Colonic mucosa (tissue), 4 donors: Measurements from ENCODE around the gene RDM1. TPM values are rescaled to one million over a fixed set of nuclear protein-coding genes. Genes with fewer than 3 reads are reported as not detected.
A peak's percentile ranks its signal among the peaks of the same experiment; 100 is the strongest.
"Not testable (repeated sequence)": the region's sequence is repeated elsewhere in the genome, so short reads cannot be mapped to it uniquely, and the experiment has no call there.

Experiments
- DNase-seq: peaks from one replicate; pipeline ENCODE4 v3.0.0-alpha.2; 2020
- H3K27ac ChIP-seq: fragments of 200-600 bp; one replicate; pipeline ENCODE4 v1.8.0; 2021
- H3K27me3 ChIP-seq: fragments of 200-600 bp; one replicate; pipeline ENCODE4 v1.8.0; 2021
- H3K36me3 ChIP-seq: fragments of 200-600 bp; one replicate; pipeline ENCODE4 v1.8.0; 2021
- H3K4me1 ChIP-seq: fragments of 200-600 bp; one replicate; pipeline ENCODE4 v1.8.0; 2021; ENCODE audit warnings: mild to moderate bottlenecking
- H3K4me3 ChIP-seq: fragments of 200-600 bp; one replicate; pipeline ENCODE4 v1.8.0; 2021
- H3K9ac ChIP-seq, 2 donors: one replicate each; pipeline ENCODE4 v1.7.0; 2013; ENCODE audit warnings: control low read depth in 2 of 2, low read depth in 2 of 2, low read length in 2 of 2
- H3K9me3 ChIP-seq: fragments of 200-600 bp; one replicate; pipeline ENCODE4 v1.8.0; 2021
- CTCF ChIP-seq: fragments of 200-600 bp; IDR thresholded peaks from one replicate; pipeline ENCODE4 v1.8.0; 2022; ENCODE audit warnings: antibody characterized with exemption, mild to moderate bottlenecking
- intact Hi-C: fragments of 100-400 bp; cut with DNase I; formaldehyde crosslinking; loops from one replicate; pipeline ENCODE4 v1.14.1; 2022
- total RNA-seq, 2 donors: library from RNA; stranded (reverse); fragmentation: NEBNext Ultra II Directional in 1 of 2; extraction: Animal tissue kit (Norgen Biotek cat#: 25700) in 1 of 2; gene quantifications; one replicate each; pipeline ENCODE4 v1.2.1, GENCODE V29; 2021
- donor health status: healthy.
- donor health status: DM: no; HTN: no; CAD: no.
- donor health status: DM: no; HTN: no; CAD: no.

RDM1 gene
- total RNA-seq, 2 donors from 2014 or later, result 0.66 to 7.8 TPM

- no peaks in the 10 kb centered on the region for H3K36me3 ChIP-seq
- no peaks in the 10 kb centered on the region for H3K27me3 ChIP-seq
- H3K9me3 ChIP-seq, result no peaks in the 10 kb centered on the region
- DNase-seq, result no peak
- intact Hi-C loops, result no loop called here
- peak within 1 kb of the TSS in 1 of 2 donors; percentile 10 for H3K9ac ChIP-seq
- H3K4me1 ChIP-seq, result no peaks in the 10 kb centered on the region
- TF ChIP-seq CTCF, result no peak
- no peak within 1 kb of the TSS for H3K4me3 ChIP-seq
- no peak within 1 kb of the TSS for H3K27ac ChIP-seq
These were observed 13.0 kb upstream of the RDM1 start, which contains the start of gene LYZL6 for GRCh38 chr17:35943537-35943936. Gene LYZL6, minus strand, starts transcription at chr17:35943713. Its CDS starts 4,357 bp downstream, at chr17:35939356.

GRCh38 chr17:35942588-35943186, 12.1 kb upstream of the RDM1 start:
- Histone ChIP-seq H3K9ac (peak overlapping the region in 1 of 2 donors; percentile 10), H3K9me3 (no peaks in the 10 kb centered on the region), H3K27me3 (no peaks in the 10 kb centered on the region), H3K4me3 (no peak overlapping the region), H3K27ac (no peak overlapping the region), H3K36me3 (no peaks in the 10 kb centered on the region), H3K4me1 (no peaks in the 10 kb centered on the region)
- DNase-seq, result peak; percentile 64
- no peak for TF ChIP-seq CTCF
- intact Hi-C loops, result no loop called here

GRCh38 chr17:35938492-35938891, 7.9 kb upstream of the RDM1 start:
- H3K9me3 ChIP-seq, H3K4me1 ChIP-seq, H3K27ac ChIP-seq, H3K9ac ChIP-seq, intact Hi-C loops, H3K27me3 ChIP-seq, DNase-seq, H3K36me3 ChIP-seq, H3K4me3 ChIP-seq: not testable (repeated sequence)

- no peak overlapping the region for H3K4me3 ChIP-seq
- no peak overlapping the region for H3K27ac ChIP-seq
- no peak for DNase-seq
- H3K9ac ChIP-seq, result no peak overlapping the region
- H3K9me3 ChIP-seq, result no peaks in the 10 kb centered on the region
- no peaks in the 10 kb centered on the region for H3K27me3 ChIP-seq
- intact Hi-C loops, result no loop called here
- TF ChIP-seq CTCF, result no peak
- no peaks in the 10 kb centered on the region for H3K4me1 ChIP-seq
- no peaks in the 10 kb centered on the region for H3K36me3 ChIP-seq
These were observed 5.5 kb upstream of the RDM1 start for GRCh38 chr17:35936063-35936462.

GRCh38 chr17:35934760-35935159, 4.2 kb upstream of the RDM1 start:
- no peak overlapping the region for H3K9ac ChIP-seq
- H3K9me3 ChIP-seq, result no peaks in the 10 kb centered on the region
- no peak overlapping the region for H3K27ac ChIP-seq
- H3K4me1 ChIP-seq, result no peaks in the 10 kb centered on the region
- no peak for TF ChIP-seq CTCF
- intact Hi-C loops, result no loop called here
- no peak for DNase-seq
- no peaks in the 10 kb centered on the region for H3K36me3 ChIP-seq
- H3K27me3 ChIP-seq, result no peaks in the 10 kb centered on the region
- no peak overlapping the region for H3K4me3 ChIP-seq

- H3K4me3 ChIP-seq, result no peak overlapping the region
- no peaks in the 10 kb centered on the region for H3K27me3 ChIP-seq
- no peak for DNase-seq
- no peak for TF ChIP-seq CTCF
- H3K4me1 ChIP-seq, result no peaks in the 10 kb centered on the region
- no peak overlapping the region for H3K27ac ChIP-seq
- no peaks in the 10 kb centered on the region for H3K36me3 ChIP-seq
- H3K9me3 ChIP-seq, result no peaks in the 10 kb centered on the region
- no peak overlapping the region for H3K9ac ChIP-seq
- intact Hi-C loops, result no loop called here
These were observed 2.0 kb upstream of the RDM1 start for GRCh38 chr17:35932586-35932985.
